ENCODE measurements around the gene ZNF565.

ZNF565 gene

GRCh38 chr19:36160821-36161596, 53.5 kb downstream of the ZNF565 start:
- Histone ChIP-seq H2BK5ac (ENCODE audit: low read depth, low read length, poor library complexity, severe bottlenecking) (no peak overlapping the region), H2BK12ac (ENCODE audit: low read length in 2 of 2) (no peak overlapping the region), H2BK120ac (ENCODE audit: low read depth, low read length) (no peak overlapping the region), H3K23ac (ENCODE audit: low read length in 2 of 2) (no peak overlapping the region), H3K79me1 (replicated peaks; ENCODE audit: low read length, poor library complexity, severe bottlenecking) (peaks cover 3% of the 10 kb centered on the region), H3K27me3 (ENCODE audit: control insufficient read depth in 1 of 2, insufficient read depth in 1 of 2, low read length in 2 of 2) (no peaks in the 10 kb centered on the region), H2AK5ac (ENCODE audit: low read length, severe bottlenecking) (no peak overlapping the region), H3K4ac (ENCODE audit: low read depth in 1 of 2, low read length in 2 of 2) (no peak overlapping the region), H3K4me3 (ENCODE audit: insufficient read depth in 1 of 2, low read depth in 1 of 2, low read length in 2 of 2) (no peak overlapping the region), H3K4me1 (ENCODE audit: control insufficient read depth, insufficient read depth, low read depth, low read length) (no peaks in the 10 kb centered on the region), H2AFZ (ENCODE audit: low read depth, low read length) (no peak overlapping the region), H3K4me2 (ENCODE audit: low read length, poor library complexity, severe bottlenecking) (no peak overlapping the region), H3K27ac (ENCODE audit: low read length, poor library complexity, severe bottlenecking) (no peak overlapping the region), H3K18ac (ENCODE audit: low read depth in 1 of 2, low read length in 2 of 2) (no peak overlapping the region), H3K36me3 (ENCODE audit: control insufficient read depth in 1 of 2, insufficient read depth in 2 of 2, low read depth in 1 of 2, low read length in 2 of 2) (peaks cover 6 to 14% of the 10 kb centered on the region in 2 experiments), H4K8ac (ENCODE audit: low read length) (no peak overlapping the region), H3K9me3 (ENCODE audit: control insufficient read depth, low read length) (no peaks in the 10 kb centered on the region), H4K91ac (ENCODE audit: low read length) (no peak overlapping the region), H3K9ac (ENCODE audit: low read length) (no peak overlapping the region), H3K14ac (ENCODE audit: low read length in 2 of 2) (no peak overlapping the region), H2BK15ac (ENCODE audit: low read depth, poor library complexity, severe bottlenecking) (no peak overlapping the region)
- no peak for DNase-seq
- WGBS = 96% methylated on average over 7 of the region's 7 CpGs

GRCh38 chr19:36153126-36153525, 61.3 kb downstream of the ZNF565 start:
- Histone ChIP-seq H3K27me3 (ENCODE audit: control insufficient read depth in 1 of 2, insufficient read depth in 1 of 2, low read length in 2 of 2) (no peaks in the 10 kb centered on the region), H4K91ac (ENCODE audit: low read length) (no peak overlapping the region), H3K4me3 (ENCODE audit: insufficient read depth in 1 of 2, low read depth in 1 of 2, low read length in 2 of 2) (peak overlapping the region in 1 of 2 experiments; percentile 83), H2AFZ (ENCODE audit: low read depth, low read length) (no peak overlapping the region), H3K9ac (ENCODE audit: low read length) (peak overlapping the region; percentile 95), H2BK15ac (ENCODE audit: low read depth, poor library complexity, severe bottlenecking) (no peak overlapping the region), H3K23ac (ENCODE audit: low read length in 2 of 2) (no peak overlapping the region), H3K18ac (ENCODE audit: low read depth in 1 of 2, low read length in 2 of 2) (no peak overlapping the region), H2BK120ac (ENCODE audit: low read depth, low read length) (no peak overlapping the region), H3K79me1 (replicated peaks; ENCODE audit: low read length, poor library complexity, severe bottlenecking) (peaks cover 24% of the 10 kb centered on the region), H3K14ac (ENCODE audit: low read length in 2 of 2) (no peak overlapping the region), H4K8ac (ENCODE audit: low read length) (no peak overlapping the region), H2BK12ac (ENCODE audit: low read length in 2 of 2) (no peak overlapping the region), H3K9me3 (ENCODE audit: control insufficient read depth, low read length) (no peaks in the 10 kb centered on the region), H3K36me3 (ENCODE audit: control insufficient read depth in 1 of 2, insufficient read depth in 2 of 2, low read depth in 1 of 2, low read length in 2 of 2) (peaks cover 27 to 54% of the 10 kb centered on the region in 2 experiments), H3K4me1 (ENCODE audit: control insufficient read depth, insufficient read depth, low read depth, low read length) (peaks cover 6% of the 10 kb centered on the region), H3K4me2 (ENCODE audit: low read length, poor library complexity, severe bottlenecking) (no peak overlapping the region), H2BK5ac (ENCODE audit: low read depth, low read length, poor library complexity, severe bottlenecking) (no peak overlapping the region), H3K27ac (ENCODE audit: low read length, poor library complexity, severe bottlenecking) (no peak overlapping the region), H3K4ac (ENCODE audit: low read depth in 1 of 2, low read length in 2 of 2) (no peak overlapping the region), H2AK5ac (ENCODE audit: low read length, severe bottlenecking) (no peak overlapping the region)
- no peak for DNase-seq
- 95% methylated on average over 10 of the region's 10 CpGs for WGBS

- Histone ChIP-seq H3K4me1 (ENCODE audit: control insufficient read depth, insufficient read depth, low read depth, low read length) (peaks cover 6% of the 10 kb centered on the region), H4K91ac (ENCODE audit: low read length) (no peak within 1 kb of the TSS), H3K27ac (ENCODE audit: low read length, poor library complexity, severe bottlenecking) (no peak within 1 kb of the TSS), H2BK12ac (ENCODE audit: low read length in 2 of 2) (no peak within 1 kb of the TSS), H2BK15ac (ENCODE audit: low read depth, poor library complexity, severe bottlenecking) (no peak within 1 kb of the TSS), H2AFZ (ENCODE audit: low read depth, low read length) (no peak within 1 kb of the TSS), H2BK120ac (ENCODE audit: low read depth, low read length) (no peak within 1 kb of the TSS), H3K36me3 (ENCODE audit: control insufficient read depth in 1 of 2, insufficient read depth in 2 of 2, low read depth in 1 of 2, low read length in 2 of 2) (peaks cover 33 to 60% of the 10 kb centered on the region in 2 experiments), H4K8ac (ENCODE audit: low read length) (no peak within 1 kb of the TSS), H3K14ac (ENCODE audit: low read length in 2 of 2) (no peak within 1 kb of the TSS), H3K4ac (ENCODE audit: low read depth in 1 of 2, low read length in 2 of 2) (no peak within 1 kb of the TSS), H3K9me3 (ENCODE audit: control insufficient read depth, low read length) (no peaks in the 10 kb centered on the region), H3K27me3 (ENCODE audit: control insufficient read depth in 1 of 2, insufficient read depth in 1 of 2, low read length in 2 of 2) (no peaks in the 10 kb centered on the region), H3K4me2 (ENCODE audit: low read length, poor library complexity, severe bottlenecking) (no peak within 1 kb of the TSS), H3K79me1 (replicated peaks; ENCODE audit: low read length, poor library complexity, severe bottlenecking) (peaks cover 24% of the 10 kb centered on the region), H2BK5ac (ENCODE audit: low read depth, low read length, poor library complexity, severe bottlenecking) (no peak within 1 kb of the TSS), H3K4me3 (ENCODE audit: insufficient read depth in 1 of 2, low read depth in 1 of 2, low read length in 2 of 2) (peak within 1 kb of the TSS in 1 of 2 experiments; percentile 83), H3K18ac (ENCODE audit: low read depth in 1 of 2, low read length in 2 of 2) (no peak within 1 kb of the TSS), H3K23ac (ENCODE audit: low read length in 2 of 2) (no peak within 1 kb of the TSS), H3K9ac (ENCODE audit: low read length) (peak within 1 kb of the TSS; percentile 95), H2AK5ac (ENCODE audit: low read length, severe bottlenecking) (no peak within 1 kb of the TSS)
- whole genome bisulfite sequencing = 98% methylated on average over 37 of the region's 40 CpGs
- no peak for DNase-seq
Measured at GRCh38 chr19:36152352-36153091, 61.9 kb downstream of the ZNF565 start, which contains the start of gene COX7A1. TSS of gene COX7A1 (minus strand) at chr19:36152447. CDS start at chr19:36152407, 40 bp downstream.

- no peak overlapping the region for H2AFZ ChIP-seq (ENCODE audit: low read depth, low read length)
- WGBS = 98% methylated on average over 16 of the region's 16 CpGs
- no peak overlapping the region for H4K91ac ChIP-seq (ENCODE audit: low read length)
- H3K14ac ChIP-seq (ENCODE audit: low read length in 2 of 2) = no peak overlapping the region
- H3K18ac ChIP-seq (ENCODE audit: low read depth in 1 of 2, low read length in 2 of 2) = no peak overlapping the region
- no peak overlapping the region for H3K23ac ChIP-seq (ENCODE audit: low read length in 2 of 2)
- H3K9ac ChIP-seq (ENCODE audit: low read length) = peak overlapping the region; percentile 95
- peaks cover 26% of the 10 kb centered on the region for H3K79me1 ChIP-seq (replicated peaks; ENCODE audit: low read length, poor library complexity, severe bottlenecking)
- H3K4me3 ChIP-seq (ENCODE audit: insufficient read depth in 1 of 2, low read depth in 1 of 2, low read length in 2 of 2) = peak overlapping the region in 1 of 2 experiments; percentile 83
- H3K4me1 ChIP-seq (ENCODE audit: control insufficient read depth, insufficient read depth, low read depth, low read length) = peaks cover 6% of the 10 kb centered on the region
- H3K9me3 ChIP-seq (ENCODE audit: control insufficient read depth, low read length) = no peaks in the 10 kb centered on the region
- no peak overlapping the region for H2BK120ac ChIP-seq (ENCODE audit: low read depth, low read length)
- H2BK5ac ChIP-seq (ENCODE audit: low read depth, low read length, poor library complexity, severe bottlenecking) = no peak overlapping the region
- no peak overlapping the region for H2AK5ac ChIP-seq (ENCODE audit: low read length, severe bottlenecking)
- DNase-seq = no peak
- no peak overlapping the region for H2BK15ac ChIP-seq (ENCODE audit: low read depth, poor library complexity, severe bottlenecking)
- H4K8ac ChIP-seq (ENCODE audit: low read length) = no peak overlapping the region
- H2BK12ac ChIP-seq (ENCODE audit: low read length in 2 of 2) = no peak overlapping the region
- H3K4me2 ChIP-seq (ENCODE audit: low read length, poor library complexity, severe bottlenecking) = no peak overlapping the region
- H3K27ac ChIP-seq (ENCODE audit: low read length, poor library complexity, severe bottlenecking) = no peak overlapping the region
- no peaks in the 10 kb centered on the region for H3K27me3 ChIP-seq (ENCODE audit: control insufficient read depth in 1 of 2, insufficient read depth in 1 of 2, low read length in 2 of 2)
- peaks cover 37 to 66% of the 10 kb centered on the region in 2 experiments for H3K36me3 ChIP-seq (ENCODE audit: control insufficient read depth in 1 of 2, insufficient read depth in 2 of 2, low read depth in 1 of 2, low read length in 2 of 2)
- H3K4ac ChIP-seq (ENCODE audit: low read depth in 1 of 2, low read length in 2 of 2) = no peak overlapping the region
Measured at GRCh38 chr19:36152019-36152351, 62.5 kb downstream of the ZNF565 start.

All from mesenchymal stem cell (in vitro differentiated cells and primary cell).